Measurements from ENCODE around the gene ACBD6.

GRCh38 chr1:180470031-180470430 lies 32.3 kb downstream of the ACBD6 start:
- TF ChIP-seq CTCF (IDR thresholded peaks at IDR 0.05), result no peak
- no peak for TF ChIP-seq POLR2A (IDR thresholded peaks at IDR 0.05)
- no peak for TF ChIP-seq POLR2AphosphoS5 (IDR thresholded peaks at IDR 0.05)
